Esophagus muscularis mucosa (tissue), 4 donors: ENCODE measurements around the gene RAB40B. TPM values are rescaled to one million over a fixed set of nuclear protein-coding genes. Genes with fewer than 3 reads are reported as not detected.

ENCODE experiments used
- DNase-seq: peaks from one replicate; pipeline ENCODE4 v3.0.0-alpha.2; 2017; ENCODE audit errors: extremely low spot score
- H3K27ac ChIP-seq, 4 donors: fragments of 200-600 bp; sonication (generic); replicated peaks in 1 of 4; 1 replicate in 3 of 4; 2 replicates in 1 of 4; pipeline ENCODE4 v1.5.1; 2016 to 2019; ENCODE audit warnings: mild to moderate bottlenecking in 1 of 4
- H3K27me3 ChIP-seq, 4 donors: fragments of 200-600 bp; sonication (generic); one replicate each; pipeline versions ENCODE4 v1.5.1 to v1.6.0; 2016 to 2019
- H3K36me3 ChIP-seq, 4 donors: fragments of 200-600 bp; sonication (generic); one replicate each; pipeline ENCODE4 v1.5.1; 2016 to 2019
- H3K4me1 ChIP-seq, 4 donors: fragments of 200-600 bp; sonication (generic); one replicate each; pipeline ENCODE4 v1.5.1; 2016 to 2019
- H3K4me3 ChIP-seq, 4 donors: fragments of 200-600 bp; sonication (generic); 1 replicate in 2 of 4; 2 replicates in 2 of 4; pipeline ENCODE4 v1.5.1; 2016 to 2019; ENCODE audit warnings: mild to moderate bottlenecking in 4 of 4, moderate library complexity in 1 of 4
- H3K9me3 ChIP-seq, 4 donors: fragments of 200-600 bp; sonication (generic); 1 replicate in 3 of 4; 2 replicates in 1 of 4; pipeline ENCODE4 v1.5.1; 2016 to 2019
- CTCF ChIP-seq, 3 experiments: fragments of 200-600 bp in 2 of 3; fragments of 450-650 bp in 1 of 3; sonication (generic) in 2 of 3; IDR thresholded peaks; one replicate each; pipeline ENCODE4 v1.5.1; 2017 to 2019; ENCODE audit warnings: antibody characterized with exemption in 3 of 3, mild to moderate bottlenecking in 2 of 3, moderate library complexity in 1 of 3
- EP300 ChIP-seq: sonication (generic); formaldehyde crosslinking; IDR thresholded peaks from one replicate; pipeline ENCODE4 v1.6.1; 2017; ENCODE audit warnings: antibody characterized with exemption
- POLR2A ChIP-seq: fragments of 450-650 bp; IDR thresholded peaks from one replicate; pipeline ENCODE4 v1.6.1; 2017; ENCODE audit warnings: antibody characterized with exemption, moderate library complexity, mild to moderate bottlenecking, low read depth
- POLR2AphosphoS5 ChIP-seq, 2 donors: sonication (generic); formaldehyde crosslinking; IDR thresholded peaks; one replicate each; pipeline ENCODE4 v1.6.1; 2017; ENCODE audit warnings: antibody characterized with exemption in 2 of 2
- WGBS: methylation state at CpG from one replicate; pipeline ENCODE4 v1.1.5; 2018; 5-methylcytosine and 5-hydroxymethylcytosine counted together
- intact Hi-C: fragments of 100-400 bp; cut with DNase I; formaldehyde crosslinking; loops from one replicate; pipeline ENCODE4 v1.15.1; 2023
- total RNA-seq, 4 donors: library from RNA; depleted of rRNA; stranded (reverse); fragments of >200 nt; gene quantifications; one replicate each; pipeline versions ENCODE4 v1.1.0 to v1.2.1, GENCODE V29; 2016

The RAB40B gene
- total RNA-seq, 4 donors from 2014 or later: 6.2 to 24.3 (median 19.4) TPM

GRCh38 chr17:82705756-82706155 is 7.3 kb upstream of the RAB40B start:
- H3K27ac ChIP-seq: no peak overlapping the region
- no peaks in the 10 kb centered on the region for H3K27me3 ChIP-seq
- H3K9me3 ChIP-seq: no peaks in the 10 kb centered on the region
- TF ChIP-seq POLR2A (no peak), EP300 (no peak), POLR2AphosphoS5 (IDR thresholded peaks at IDR 0.05) (no peak), CTCF (IDR thresholded peaks at IDR 0.05) (no peak)
- 93% methylated on average over 14 of the region's 18 CpGs for WGBS
- H3K4me3 ChIP-seq: no peak overlapping the region
- no peak for DNase-seq
- intact Hi-C loops: no loop called here
- H3K4me1 ChIP-seq: peaks cover 0 to 14% (median 5%) of the 10 kb centered on the region in 4 donors
- no peaks in the 10 kb centered on the region for H3K36me3 ChIP-seq

- no peak for DNase-seq
- H3K4me1 ChIP-seq: peaks cover 0 to 14% (median 6%) of the 10 kb centered on the region in 4 donors
- WGBS: 74% methylated on average over 10 of the region's 13 CpGs
Measured at GRCh38 chr17:82704886-82705285, 6.4 kb upstream of the RAB40B start.

GRCh38 chr17:82703935-82704865 is 5.7 kb upstream of the RAB40B start:
- Histone ChIP-seq H3K4me1 (peaks cover 3 to 20% (median 11%) of the 10 kb centered on the region in 4 donors), H3K9me3 (no peaks in the 10 kb centered on the region), H3K27me3 (no peaks in the 10 kb centered on the region), H3K27ac (no peak overlapping the region), H3K36me3 (no peaks in the 10 kb centered on the region), H3K4me3 (no peak overlapping the region)
- intact Hi-C loops: no loop called here
- DNase-seq: no peak
- 87% methylated on average over 26 of the region's 38 CpGs for WGBS
- TF ChIP-seq CTCF (IDR thresholded peaks at IDR 0.05) (no peak), EP300 (no peak), POLR2AphosphoS5 (IDR thresholded peaks at IDR 0.05) (no peak)

More at GRCh38 chr17:82704886-82705285, 6.4 kb upstream of the RAB40B start:
- H3K27me3 ChIP-seq: no peaks in the 10 kb centered on the region
- intact Hi-C loops: no loop called here
- no peaks in the 10 kb centered on the region for H3K36me3 ChIP-seq
- TF ChIP-seq POLR2A (no peak), EP300 (no peak), CTCF (IDR thresholded peaks at IDR 0.05) (no peak), POLR2AphosphoS5 (IDR thresholded peaks at IDR 0.05) (no peak)
- H3K9me3 ChIP-seq: no peaks in the 10 kb centered on the region
- H3K27ac ChIP-seq: no peak overlapping the region
- no peak overlapping the region for H3K4me3 ChIP-seq

- H3K27ac ChIP-seq: no peak overlapping the region
- H3K27me3 ChIP-seq: no peaks in the 10 kb centered on the region
- intact Hi-C loops: no loop called here
Measured at GRCh38 chr17:82703036-82703745, 4.7 kb upstream of the RAB40B start.

More at GRCh38 chr17:82703036-82703745, 4.7 kb upstream of the RAB40B start:
- 85% methylated on average over 12 of the region's 26 CpGs for WGBS
- no peak for DNase-seq
- Histone ChIP-seq H3K4me3 (no peak overlapping the region), H3K4me1 (peaks cover 4 to 23% (median 13%) of the 10 kb centered on the region in 4 donors), H3K36me3 (no peaks in the 10 kb centered on the region), H3K9me3 (no peaks in the 10 kb centered on the region)
- TF ChIP-seq CTCF (IDR thresholded peaks at IDR 0.05) (no peak), POLR2AphosphoS5 (IDR thresholded peaks at IDR 0.05) (no peak), EP300 (no peak)
